ENCODE data around the gene CHRNA1.

Gene CHRNA1

DNA sequence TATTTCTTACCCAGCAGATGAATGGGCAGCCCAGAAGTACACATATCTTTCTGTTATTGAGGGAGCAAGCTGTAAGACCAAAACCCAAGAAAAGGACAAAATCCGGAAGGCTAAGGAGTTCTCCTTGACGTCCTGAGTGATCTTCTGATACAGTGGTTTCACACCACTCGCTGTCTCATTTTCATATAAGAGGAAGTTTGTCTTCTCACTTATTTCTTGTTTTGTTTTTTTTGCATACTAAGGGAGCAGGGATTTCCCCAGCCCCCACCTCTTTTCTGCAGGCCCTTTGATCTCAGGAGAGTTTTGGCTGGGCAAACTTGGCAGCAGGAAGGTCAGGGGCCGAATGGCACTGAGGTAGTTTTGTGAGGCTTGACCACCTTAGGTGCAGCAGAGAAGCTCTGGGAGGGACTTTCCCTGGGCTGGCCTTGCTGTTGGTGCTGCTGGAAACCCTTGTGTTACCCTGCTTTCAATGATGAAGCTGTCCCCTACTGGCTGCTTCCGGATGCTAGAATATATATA lies 13.3 kb downstream of the CHRNA1 start:
- Histone ChIP-seq H3K4me3 (ENCODE audit: low read length) (no peak overlapping the region), H3K36me3 (ENCODE audit: control insufficient read depth, insufficient read depth, low read length) (no peaks in the 10 kb centered on the region), H3K9ac (ENCODE audit: low read length) (no peak overlapping the region), H3K27me3 (ENCODE audit: control insufficient read depth, insufficient read depth, low read length) (no peaks in the 10 kb centered on the region), H3K4me1 (ENCODE audit: control insufficient read depth, insufficient read depth, low read length) (no peaks in the 10 kb centered on the region), H3K9me3 (ENCODE audit: control insufficient read depth, low read length) (no peaks in the 10 kb centered on the region)

DNA sequence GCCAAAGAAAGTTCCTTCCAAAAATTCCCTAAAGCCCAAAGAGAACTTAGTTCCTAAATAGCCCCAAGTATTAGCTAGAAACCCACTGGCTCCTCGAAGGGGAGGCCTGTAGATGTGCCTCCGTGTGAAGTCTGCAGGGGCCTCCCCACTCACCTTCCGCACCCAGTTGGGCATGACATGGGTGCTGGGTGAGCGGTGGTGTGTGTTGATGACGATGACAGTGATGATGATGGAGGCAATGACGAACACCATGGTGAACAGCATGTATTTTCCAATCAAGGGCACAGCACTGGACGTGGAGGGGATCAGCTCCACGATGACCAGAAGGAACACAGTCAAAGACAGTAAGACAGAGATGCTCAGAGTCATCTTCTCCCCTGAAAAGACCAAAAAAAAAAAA lies 14.5 kb downstream of the CHRNA1 start:
- no peak overlapping the region for H3K4me3 ChIP-seq (ENCODE audit: low read length)
- no peaks in the 10 kb centered on the region for H3K36me3 ChIP-seq (ENCODE audit: control insufficient read depth, insufficient read depth, low read length)
- no peaks in the 10 kb centered on the region for H3K9me3 ChIP-seq (ENCODE audit: control insufficient read depth, low read length)
- no peak overlapping the region for H3K9ac ChIP-seq (ENCODE audit: low read length)
- no peaks in the 10 kb centered on the region for H3K27me3 ChIP-seq (ENCODE audit: control insufficient read depth, insufficient read depth, low read length)
- no peaks in the 10 kb centered on the region for H3K4me1 ChIP-seq (ENCODE audit: control insufficient read depth, insufficient read depth, low read length)

DNA sequence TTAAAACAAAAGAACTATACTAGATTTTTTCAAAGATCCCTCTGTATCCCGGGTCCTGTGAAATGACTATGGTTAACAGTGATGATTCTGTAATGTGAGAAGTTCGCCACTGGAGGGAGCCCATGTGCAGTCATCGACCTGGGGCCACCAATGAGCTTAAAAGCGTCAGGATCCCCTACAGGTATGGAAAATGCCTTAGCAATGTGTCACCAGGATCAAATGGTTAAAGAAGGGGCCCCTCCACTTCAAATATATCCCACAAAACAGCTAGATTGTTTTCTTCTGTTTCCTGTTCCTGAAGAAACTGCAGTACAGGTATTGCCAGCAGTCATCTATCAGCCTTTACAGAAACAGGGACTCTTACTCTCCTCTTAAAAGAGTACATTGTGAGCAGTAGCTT lies 15.3 kb downstream of the CHRNA1 start:
- Histone ChIP-seq H3K9ac (ENCODE audit: low read length) (no peak overlapping the region), H3K4me1 (ENCODE audit: control insufficient read depth, insufficient read depth, low read length) (no peaks in the 10 kb centered on the region), H3K4me3 (ENCODE audit: low read length) (no peak overlapping the region), H3K27me3 (ENCODE audit: control insufficient read depth, insufficient read depth, low read length) (no peaks in the 10 kb centered on the region), H3K9me3 (ENCODE audit: control insufficient read depth, low read length) (no peaks in the 10 kb centered on the region), H3K36me3 (ENCODE audit: control insufficient read depth, insufficient read depth, low read length) (no peaks in the 10 kb centered on the region)

DNA sequence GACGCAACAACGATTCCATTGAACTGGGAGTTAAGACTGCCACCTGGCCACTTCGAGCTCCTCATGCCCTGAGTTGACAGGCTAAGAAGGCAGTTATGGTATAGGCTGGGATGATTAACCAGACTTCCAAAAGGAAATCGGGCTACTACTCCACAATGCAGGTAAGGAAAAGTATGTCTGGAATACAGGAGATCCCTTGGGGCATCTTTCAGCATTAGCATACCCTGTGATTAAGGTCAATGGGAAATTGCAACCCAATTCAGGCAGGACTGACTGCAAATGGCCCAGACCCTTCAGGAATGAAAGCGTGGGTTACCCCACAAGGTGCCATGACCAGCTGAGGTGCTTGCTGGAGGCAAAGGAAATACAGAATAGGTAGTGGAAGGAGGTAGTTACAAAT lies 19.1 kb downstream of the CHRNA1 start:
- H3K4me1 ChIP-seq (ENCODE audit: control insufficient read depth, insufficient read depth, low read length), result no peaks in the 10 kb centered on the region
- no peak overlapping the region for H3K4me3 ChIP-seq (ENCODE audit: low read length)
- H3K9me3 ChIP-seq (ENCODE audit: control insufficient read depth, low read length), result no peaks in the 10 kb centered on the region
- H3K36me3 ChIP-seq (ENCODE audit: control insufficient read depth, insufficient read depth, low read length), result no peaks in the 10 kb centered on the region
- H3K9ac ChIP-seq (ENCODE audit: low read length), result no peak overlapping the region
- H3K27me3 ChIP-seq (ENCODE audit: control insufficient read depth, insufficient read depth, low read length), result no peaks in the 10 kb centered on the region

DNA sequence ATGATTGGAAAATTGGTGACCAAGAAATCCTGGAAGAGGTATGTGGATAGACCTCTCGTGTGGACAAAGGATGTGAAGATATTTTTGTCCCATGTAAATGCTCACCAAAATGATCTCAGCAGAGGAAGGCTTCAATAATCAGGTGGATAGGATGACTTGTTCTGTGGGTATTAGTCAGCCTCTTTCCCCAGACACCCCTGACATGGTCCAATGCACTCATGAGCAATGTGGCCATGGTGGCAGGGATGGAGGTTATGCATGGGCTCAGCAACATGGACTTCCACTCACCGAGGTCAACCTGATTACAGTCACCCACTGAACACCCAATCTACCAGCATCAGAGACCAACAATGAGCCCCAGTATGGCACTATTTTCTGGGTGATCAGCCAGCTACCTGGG lies 20.2 kb downstream of the CHRNA1 start:
- no peaks in the 10 kb centered on the region for H3K4me1 ChIP-seq (ENCODE audit: control insufficient read depth, insufficient read depth, low read length)
- H3K36me3 ChIP-seq (ENCODE audit: control insufficient read depth, insufficient read depth, low read length), result no peaks in the 10 kb centered on the region
- no peak overlapping the region for H3K9ac ChIP-seq (ENCODE audit: low read length)
- H3K9me3 ChIP-seq (ENCODE audit: control insufficient read depth, low read length), result no peaks in the 10 kb centered on the region
- no peaks in the 10 kb centered on the region for H3K27me3 ChIP-seq (ENCODE audit: control insufficient read depth, insufficient read depth, low read length)
- H3K4me3 ChIP-seq (ENCODE audit: low read length), result no peak overlapping the region

DNA sequence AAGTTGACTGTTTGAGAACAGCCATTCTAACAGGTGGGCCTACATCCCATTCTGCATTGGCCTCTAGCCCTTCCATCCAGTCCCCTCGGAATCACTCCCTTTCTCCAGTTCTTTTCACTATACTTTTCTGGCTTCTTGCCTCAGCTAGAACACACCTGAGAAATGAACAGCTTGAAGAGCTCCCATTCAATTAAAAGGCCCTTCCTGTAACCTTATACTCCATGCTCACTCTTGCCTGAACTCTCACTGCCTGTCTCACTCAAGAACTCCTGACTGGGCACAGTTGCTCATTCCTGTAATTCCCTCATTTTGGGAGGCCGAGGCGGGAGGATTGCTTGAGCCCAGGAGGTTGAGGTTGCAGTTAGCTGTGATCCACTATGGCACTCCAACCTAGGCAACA lies 23.6 kb downstream of the CHRNA1 start:
- Histone ChIP-seq H3K4me3 (ENCODE audit: low read length) (no peak overlapping the region), H3K9ac (ENCODE audit: low read length) (no peak overlapping the region), H3K36me3 (ENCODE audit: control insufficient read depth, insufficient read depth, low read length) (no peaks in the 10 kb centered on the region), H3K9me3 (ENCODE audit: control insufficient read depth, low read length) (no peaks in the 10 kb centered on the region), H3K4me1 (ENCODE audit: control insufficient read depth, insufficient read depth, low read length) (no peaks in the 10 kb centered on the region), H3K27me3 (ENCODE audit: control insufficient read depth, insufficient read depth, low read length) (no peaks in the 10 kb centered on the region)

DNA sequence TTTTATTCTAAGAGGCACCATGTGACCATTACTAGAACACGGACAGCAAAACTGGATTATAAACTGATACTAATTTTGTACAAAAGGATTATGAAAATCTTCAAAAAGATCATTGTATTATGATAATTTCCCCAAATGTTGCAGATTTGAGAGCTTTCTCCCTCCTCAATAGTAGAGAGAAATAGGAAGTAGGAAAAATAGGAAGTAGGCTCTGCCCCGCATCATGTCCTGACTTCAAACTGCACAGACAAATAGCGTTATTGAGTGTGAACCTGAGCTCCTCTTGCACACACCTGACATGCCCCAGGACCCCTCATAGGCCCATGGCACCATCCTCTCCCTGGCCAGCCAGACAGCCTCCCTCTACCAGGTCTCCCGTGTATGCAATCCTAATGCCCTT lies 25.4 kb downstream of the CHRNA1 start:
- Histone ChIP-seq H3K4me1 (ENCODE audit: control insufficient read depth, insufficient read depth, low read length) (no peaks in the 10 kb centered on the region), H3K9ac (ENCODE audit: low read length) (no peak overlapping the region)

DNA sequence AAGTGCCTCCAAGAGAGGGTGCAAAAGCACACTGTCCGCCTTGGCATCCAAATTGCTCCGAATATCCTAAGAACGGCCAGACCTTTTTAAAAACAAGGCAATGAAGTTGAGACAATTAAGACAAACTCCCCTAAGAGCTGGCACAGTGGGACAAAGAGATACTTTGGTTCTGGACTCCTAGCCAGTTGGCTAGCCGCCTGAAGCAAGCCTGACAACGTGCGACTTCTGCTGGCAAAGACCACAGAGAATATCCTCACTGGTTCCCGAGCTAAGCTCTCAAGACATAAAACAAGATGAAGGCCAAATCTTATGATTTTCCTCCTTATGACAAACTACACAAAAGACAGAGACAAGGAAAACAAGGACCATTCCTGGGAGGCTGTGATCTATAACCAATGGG lies 32.7 kb downstream of the CHRNA1 start:
- H3K4me1 ChIP-seq (ENCODE audit: control insufficient read depth, insufficient read depth, low read length), result no peaks in the 10 kb centered on the region
- H3K36me3 ChIP-seq (ENCODE audit: control insufficient read depth, insufficient read depth, low read length), result no peaks in the 10 kb centered on the region
- no peak overlapping the region for H3K9ac ChIP-seq (ENCODE audit: low read length)
- peaks cover 25% of the 10 kb centered on the region for H3K27me3 ChIP-seq (ENCODE audit: control insufficient read depth, insufficient read depth, low read length)
- H3K9me3 ChIP-seq (ENCODE audit: control insufficient read depth, low read length), result no peaks in the 10 kb centered on the region
- no peak overlapping the region for H3K4me3 ChIP-seq (ENCODE audit: low read length)

More for the DNA sequence above, 25.4 kb downstream of the CHRNA1 start:
- Histone ChIP-seq H3K27me3 (ENCODE audit: control insufficient read depth, insufficient read depth, low read length) (no peaks in the 10 kb centered on the region), H3K9me3 (ENCODE audit: control insufficient read depth, low read length) (no peaks in the 10 kb centered on the region), H3K4me3 (ENCODE audit: low read length) (no peak overlapping the region), H3K36me3 (ENCODE audit: control insufficient read depth, insufficient read depth, low read length) (no peaks in the 10 kb centered on the region)

DNA sequence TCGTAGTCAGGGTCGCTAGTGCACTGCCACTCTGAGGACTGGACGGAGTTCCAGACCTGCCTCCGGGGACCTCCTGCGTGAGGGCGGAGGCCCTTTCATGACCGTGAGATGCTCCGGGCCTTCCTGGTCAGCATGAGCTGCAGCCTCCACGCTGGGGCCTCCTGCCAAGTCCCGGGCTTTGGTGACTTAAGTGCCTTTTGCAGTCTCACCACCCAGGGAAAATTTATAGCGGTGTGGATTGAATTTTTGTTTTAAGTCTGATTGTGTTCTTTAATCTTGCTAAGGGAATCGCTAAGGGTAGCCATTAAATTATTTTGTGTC lies 33.6 kb downstream of the CHRNA1 start:
- Histone ChIP-seq H3K4me1 (ENCODE audit: control insufficient read depth, insufficient read depth, low read length) (no peaks in the 10 kb centered on the region), H3K36me3 (ENCODE audit: control insufficient read depth, insufficient read depth, low read length) (no peaks in the 10 kb centered on the region), H3K9ac (ENCODE audit: low read length) (no peak overlapping the region), H3K27me3 (ENCODE audit: control insufficient read depth, insufficient read depth, low read length) (peaks cover 25% of the 10 kb centered on the region), H3K9me3 (ENCODE audit: control insufficient read depth, low read length) (no peaks in the 10 kb centered on the region), H3K4me3 (ENCODE audit: low read length) (no peak overlapping the region)

DNA sequence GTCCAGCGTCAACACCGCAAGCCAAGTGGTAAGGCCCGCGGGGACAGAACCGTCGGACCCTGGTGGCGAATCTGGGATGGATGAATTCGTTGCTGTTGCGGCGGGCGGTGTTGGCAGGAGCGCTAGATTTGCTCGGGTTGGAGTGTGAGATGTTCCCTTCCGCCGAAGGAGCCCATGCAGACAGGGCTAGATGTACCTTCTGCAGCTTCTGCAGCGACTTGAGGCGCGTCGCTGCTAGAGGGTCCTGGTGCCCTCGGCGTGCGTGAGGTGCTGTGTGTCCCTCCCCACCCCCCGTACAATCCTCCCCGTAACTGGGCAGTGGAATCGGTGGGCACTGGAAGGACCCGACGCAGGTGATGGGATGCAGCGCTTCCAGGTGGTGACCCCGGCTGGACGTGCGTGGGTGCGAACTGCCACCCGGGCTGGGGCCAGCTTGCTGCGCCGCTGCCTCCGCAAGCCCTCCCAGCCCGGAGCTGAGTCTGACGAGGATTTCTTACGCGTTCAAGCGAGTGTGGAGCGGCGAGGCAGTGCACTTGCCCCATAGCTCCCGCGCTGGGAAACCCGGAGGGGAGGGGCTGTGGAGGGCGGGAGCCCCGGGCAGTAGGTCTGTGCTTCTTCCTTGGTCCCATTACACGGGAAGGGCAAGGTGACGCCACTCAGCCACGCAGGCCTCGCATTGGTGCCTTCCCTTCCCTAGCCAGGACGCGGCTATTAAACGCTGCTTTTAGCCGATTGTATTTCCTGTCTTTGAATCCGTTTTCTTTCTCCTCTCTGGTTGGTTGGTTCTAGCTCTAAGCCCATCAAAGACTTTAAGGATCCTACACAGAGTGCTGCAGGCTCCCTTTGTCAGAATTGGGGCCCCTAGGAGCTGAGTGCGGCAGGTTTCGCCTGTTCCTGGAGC lies 34.2 kb downstream of the CHRNA1 start:
- no peaks in the 10 kb centered on the region for H3K36me3 ChIP-seq (ENCODE audit: control insufficient read depth, insufficient read depth, low read length)
- no peaks in the 10 kb centered on the region for H3K9me3 ChIP-seq (ENCODE audit: control insufficient read depth, low read length)
- peak overlapping the region; percentile 17 for H3K4me3 ChIP-seq (ENCODE audit: low read length)
- no peaks in the 10 kb centered on the region for H3K4me1 ChIP-seq (ENCODE audit: control insufficient read depth, insufficient read depth, low read length)
- H3K9ac ChIP-seq (ENCODE audit: low read length), result no peak overlapping the region
- peaks cover 25% of the 10 kb centered on the region for H3K27me3 ChIP-seq (ENCODE audit: control insufficient read depth, insufficient read depth, low read length)

DNA sequence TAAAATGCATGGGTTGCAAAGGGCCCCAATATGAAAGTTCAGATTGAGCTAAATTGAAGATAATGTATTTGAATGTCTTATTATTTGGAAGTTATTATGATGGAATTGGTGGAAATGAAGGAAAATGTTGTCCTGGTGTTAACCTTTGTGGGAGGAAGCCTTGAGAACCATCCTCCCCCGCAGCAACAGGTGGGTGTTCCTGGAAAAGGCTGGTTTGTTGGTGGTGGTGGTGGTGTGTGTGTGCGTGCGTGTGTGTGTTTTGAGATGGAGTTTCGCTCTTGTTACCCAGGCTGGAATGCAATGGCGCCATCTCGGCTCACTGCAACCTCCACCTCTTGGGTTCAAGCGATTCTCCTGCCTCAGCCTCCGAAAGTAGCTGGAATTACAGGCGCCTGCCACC lies 36.2 kb downstream of the CHRNA1 start:
- H3K27me3 ChIP-seq (ENCODE audit: control insufficient read depth, insufficient read depth, low read length), result peaks cover 25% of the 10 kb centered on the region
- no peaks in the 10 kb centered on the region for H3K9me3 ChIP-seq (ENCODE audit: control insufficient read depth, low read length)
- H3K4me1 ChIP-seq (ENCODE audit: control insufficient read depth, insufficient read depth, low read length), result no peaks in the 10 kb centered on the region
- no peaks in the 10 kb centered on the region for H3K36me3 ChIP-seq (ENCODE audit: control insufficient read depth, insufficient read depth, low read length)
- no peak overlapping the region for H3K4me3 ChIP-seq (ENCODE audit: low read length)
- no peak overlapping the region for H3K9ac ChIP-seq (ENCODE audit: low read length)

DNA sequence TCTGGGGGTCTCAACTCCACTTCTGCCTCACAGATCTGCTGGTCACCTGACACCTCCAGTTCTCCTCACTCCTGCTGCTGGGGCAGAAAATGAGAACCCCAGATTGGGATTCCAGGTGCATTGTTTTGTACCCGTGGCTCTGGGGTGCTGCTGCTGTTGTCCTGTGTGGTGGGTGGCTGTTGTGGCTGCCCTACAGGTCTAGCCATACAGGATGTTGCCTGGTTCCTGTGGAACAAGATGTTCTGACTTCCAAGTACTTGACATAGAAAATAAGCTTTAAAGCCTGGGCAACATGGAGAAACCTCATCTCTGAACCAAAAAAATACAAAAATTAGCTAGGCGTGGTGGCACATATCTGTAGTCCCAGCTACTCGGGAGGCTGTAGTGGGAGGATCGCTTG lies 38.1 kb downstream of the CHRNA1 start:
- Histone ChIP-seq H3K4me3 (ENCODE audit: low read length) (no peak overlapping the region), H3K27me3 (ENCODE audit: control insufficient read depth, insufficient read depth, low read length) (peaks cover 20% of the 10 kb centered on the region), H3K9me3 (ENCODE audit: control insufficient read depth, low read length) (no peaks in the 10 kb centered on the region), H3K4me1 (ENCODE audit: control insufficient read depth, insufficient read depth, low read length) (no peaks in the 10 kb centered on the region), H3K9ac (ENCODE audit: low read length) (no peak overlapping the region), H3K36me3 (ENCODE audit: control insufficient read depth, insufficient read depth, low read length) (no peaks in the 10 kb centered on the region)

All from mucosa of stomach (tissue), 1 donor.